ENCODE results near the gene KRTAP5-1. TPM values are rescaled to one million over a fixed set of nuclear protein-coding genes. Genes with fewer than 3 reads are reported as not detected.

KRTAP5-1 gene
- total RNA-seq, 2 donors from 2014 or later, result not detected

DNA sequence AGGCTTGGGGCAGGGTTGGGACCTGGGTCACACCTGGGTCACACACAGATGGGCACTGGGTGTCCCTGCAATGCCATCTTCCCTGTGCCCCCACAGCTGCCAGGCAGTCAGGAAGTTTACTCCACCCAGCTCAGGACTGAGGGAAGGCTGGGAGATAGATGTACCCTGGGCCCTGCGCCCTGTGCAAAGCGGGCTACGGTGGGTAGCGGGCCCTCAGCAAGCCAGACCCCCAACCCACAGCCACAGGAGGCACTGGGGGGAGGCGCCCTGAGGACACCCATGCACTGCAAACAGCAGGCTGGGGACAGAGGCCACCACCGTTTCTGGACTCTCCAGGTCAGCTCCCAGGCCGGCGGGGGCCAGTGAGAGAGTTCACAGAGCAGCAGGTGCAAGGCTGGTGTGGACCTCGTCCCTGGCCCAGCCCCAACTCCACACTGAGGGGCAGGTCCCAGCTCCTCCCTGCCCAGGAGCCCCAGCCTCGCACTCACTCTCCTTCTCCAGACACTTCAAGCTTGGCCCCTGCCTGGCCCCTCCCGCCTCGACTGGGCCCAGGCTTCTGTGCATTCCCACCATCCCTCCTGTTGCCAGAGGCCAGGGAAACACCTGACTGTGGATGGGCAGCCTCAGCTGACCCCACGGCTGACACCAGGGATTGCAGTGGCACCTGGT is 17.9 kb downstream of the KRTAP5-1 start:
- TF ChIP-seq, protein P1, sequence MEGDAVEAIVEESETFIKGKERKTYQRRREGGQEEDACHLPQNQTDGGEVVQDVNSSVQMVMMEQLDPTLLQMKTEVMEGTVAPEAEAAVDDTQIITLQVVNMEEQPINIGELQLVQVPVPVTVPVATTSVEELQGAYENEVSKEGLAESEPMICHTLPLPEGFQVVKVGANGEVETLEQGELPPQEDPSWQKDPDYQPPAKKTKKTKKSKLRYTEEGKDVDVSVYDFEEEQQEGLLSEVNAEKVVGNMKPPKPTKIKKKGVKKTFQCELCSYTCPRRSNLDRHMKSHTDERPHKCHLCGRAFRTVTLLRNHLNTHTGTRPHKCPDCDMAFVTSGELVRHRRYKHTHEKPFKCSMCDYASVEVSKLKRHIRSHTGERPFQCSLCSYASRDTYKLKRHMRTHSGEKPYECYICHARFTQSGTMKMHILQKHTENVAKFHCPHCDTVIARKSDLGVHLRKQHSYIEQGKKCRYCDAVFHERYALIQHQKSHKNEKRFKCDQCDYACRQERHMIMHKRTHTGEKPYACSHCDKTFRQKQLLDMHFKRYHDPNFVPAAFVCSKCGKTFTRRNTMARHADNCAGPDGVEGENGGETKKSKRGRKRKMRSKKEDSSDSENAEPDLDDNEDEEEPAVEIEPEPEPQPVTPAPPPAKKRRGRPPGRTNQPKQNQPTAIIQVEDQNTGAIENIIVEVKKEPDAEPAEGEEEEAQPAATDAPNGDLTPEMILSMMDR (IDR thresholded peaks at IDR 0.05), result no peak
- DNase-seq (ENCODE audit: low spot score), result no peak
- no peaks in the 10 kb centered on the region for H3K9me3 ChIP-seq
- H3K27ac ChIP-seq, result peak overlapping the region in 1 of 2 donors; percentile 53
- H3K36me3 ChIP-seq, result peaks cover 22% of the 10 kb centered on the region
- H3K4me3 ChIP-seq, result no peak overlapping the region
- H3K4me1 ChIP-seq, result peaks cover 0 to 63% of the 10 kb centered on the region in 2 donors
- H3K27me3 ChIP-seq, result no peaks in the 10 kb centered on the region

DNA sequence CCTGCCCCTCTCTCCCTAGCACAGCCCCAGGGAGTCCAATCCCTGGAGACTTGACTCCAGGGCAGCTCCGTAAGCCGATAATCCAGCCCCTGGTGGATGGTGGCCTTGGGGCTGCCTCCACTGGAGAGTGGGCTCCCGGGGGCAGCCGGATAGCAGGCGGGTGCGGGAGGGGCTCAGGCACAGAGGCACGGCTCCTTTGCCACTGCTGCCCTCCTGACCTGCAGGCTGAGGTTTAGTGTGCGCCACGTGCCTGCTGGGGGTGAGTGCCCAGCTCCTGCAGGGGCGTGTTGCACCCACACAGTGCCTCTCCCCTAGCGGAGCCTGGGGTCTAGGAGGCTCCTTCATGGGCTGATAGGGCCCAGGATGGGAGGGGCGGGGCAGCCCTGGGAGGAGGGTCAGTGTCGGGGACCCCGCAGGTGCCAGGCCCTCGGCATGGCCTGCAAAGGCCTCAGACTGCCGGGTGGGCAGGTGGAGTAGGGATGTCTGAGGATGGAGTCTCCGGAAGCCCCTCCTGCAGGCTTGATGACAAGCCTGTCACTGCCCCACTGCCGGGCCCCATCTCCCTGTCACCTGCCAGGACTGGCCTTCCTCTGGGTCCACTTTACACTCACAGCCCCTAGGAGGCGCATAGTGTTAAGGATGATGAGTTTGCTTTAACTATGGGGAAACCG is 18.6 kb downstream of the KRTAP5-1 start:
- Histone ChIP-seq H3K9me3 (no peaks in the 10 kb centered on the region), H3K4me3 (no peak overlapping the region), H3K27me3 (no peaks in the 10 kb centered on the region), H3K27ac (peak overlapping the region in 1 of 2 donors; percentile 8), H3K4me1 (peaks cover 0 to 63% of the 10 kb centered on the region in 2 donors), H3K36me3 (peaks cover 29% of the 10 kb centered on the region)
- TF ChIP-seq, protein P1 (IDR thresholded peaks at IDR 0.05), result no peak
- DNase-seq (ENCODE audit: low spot score), result no peak

DNA sequence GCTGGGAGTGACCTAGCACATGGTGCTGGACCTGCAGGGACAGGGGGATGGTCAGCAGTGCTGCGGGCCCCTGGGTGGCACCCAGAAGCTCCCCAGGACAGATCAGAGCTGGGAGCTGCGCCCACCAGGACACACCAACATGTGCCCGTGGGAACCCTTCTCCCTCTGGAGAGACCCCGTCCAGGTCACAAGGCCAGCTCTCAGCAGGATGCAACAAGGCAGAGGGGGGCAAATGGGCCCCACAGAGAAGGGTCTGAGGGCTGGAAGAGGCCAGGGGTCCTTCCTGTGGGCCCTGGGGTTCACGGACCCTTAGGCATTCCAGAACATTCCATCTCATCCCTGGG is 19.2 kb downstream of the KRTAP5-1 start:
- Histone ChIP-seq H3K4me3 (no peak overlapping the region), H3K4me1 (peaks cover 0 to 57% of the 10 kb centered on the region in 2 donors), H3K9me3 (no peaks in the 10 kb centered on the region), H3K27me3 (no peaks in the 10 kb centered on the region), H3K27ac (peak overlapping the region in 1 of 2 donors; percentile 69), H3K36me3 (peaks cover 35% of the 10 kb centered on the region)
- no peak for DNase-seq (ENCODE audit: low spot score)
- TF ChIP-seq, protein P1 (IDR thresholded peaks at IDR 0.05), result no peak

DNA sequence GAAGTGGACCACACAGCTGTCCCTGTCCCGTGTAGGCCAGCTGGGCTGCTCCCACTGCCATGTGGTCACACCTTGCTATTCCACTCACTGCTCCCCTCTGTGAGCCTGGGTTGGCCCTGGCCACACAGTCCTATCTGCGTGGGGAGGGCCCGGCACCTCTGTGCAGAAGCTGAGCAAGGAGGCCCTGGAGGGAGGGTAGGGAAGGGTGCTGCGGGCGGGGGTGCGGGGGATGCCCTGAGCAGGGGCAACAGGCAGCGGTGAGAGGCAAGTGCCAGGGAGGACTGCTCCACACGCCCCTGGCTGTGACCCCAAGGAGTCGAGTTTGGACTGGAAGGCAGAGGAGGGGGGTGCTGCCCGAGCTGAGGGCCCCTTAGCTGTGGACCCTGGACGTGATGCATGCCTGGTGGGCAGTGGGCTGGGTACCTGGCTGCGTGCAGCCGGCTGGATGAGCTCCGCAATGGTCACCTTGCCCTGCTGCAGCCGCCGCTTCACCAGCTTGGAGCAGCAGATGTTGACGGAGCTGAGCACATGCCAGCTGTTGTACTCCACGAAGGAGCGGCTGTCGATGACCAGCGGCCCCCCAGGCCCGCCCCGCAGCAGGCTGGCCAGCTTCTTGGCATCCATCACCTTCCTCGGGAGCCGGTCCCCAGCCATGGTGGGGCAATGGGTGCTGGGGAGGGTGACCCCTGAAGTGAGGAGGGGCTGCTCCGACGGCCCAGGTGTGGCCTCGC is 19.7 kb downstream of the KRTAP5-1 start:
- no peak overlapping the region for H3K4me3 ChIP-seq
- no peak for DNase-seq (ENCODE audit: low spot score)
- H3K27me3 ChIP-seq, result no peaks in the 10 kb centered on the region
- TF ChIP-seq, protein P1 (IDR thresholded peaks at IDR 0.05), result no peak
- H3K36me3 ChIP-seq, result peaks cover 41% of the 10 kb centered on the region
- no peaks in the 10 kb centered on the region for H3K9me3 ChIP-seq
- H3K4me1 ChIP-seq, result peaks cover 0 to 56% of the 10 kb centered on the region in 2 donors
- H3K27ac ChIP-seq, result peak overlapping the region; percentile 60 to 69

DNA sequence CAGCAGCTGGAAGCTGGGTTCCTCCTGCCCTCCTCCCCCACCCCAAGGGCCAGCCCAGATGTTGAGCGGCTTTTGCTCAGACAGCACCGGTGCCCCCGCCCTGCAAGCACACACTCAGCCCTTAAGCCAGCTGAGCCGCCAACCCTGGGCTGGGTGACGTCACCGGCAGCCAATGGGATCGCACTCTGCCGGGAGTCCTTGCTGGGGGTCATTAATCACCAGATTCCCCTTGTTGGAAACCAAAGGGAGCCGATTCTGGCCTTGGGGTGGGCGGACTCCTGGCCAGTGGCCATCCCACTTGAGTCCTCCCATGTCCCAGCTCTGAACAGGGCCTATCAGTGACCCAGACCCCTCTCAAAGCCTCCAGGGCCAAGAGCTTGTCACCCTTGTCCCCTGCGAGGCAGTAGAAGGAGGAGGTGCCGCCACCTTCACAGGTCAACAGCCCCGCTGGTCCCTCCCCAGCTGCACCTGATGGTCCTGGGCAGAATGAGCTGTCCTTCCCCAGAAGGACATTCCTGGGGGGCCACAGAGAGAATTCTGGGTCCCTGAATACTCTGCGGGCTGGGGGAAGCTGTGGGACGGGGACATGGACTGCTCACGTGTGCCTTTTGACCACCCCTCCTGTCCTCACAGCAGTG is 20.4 kb downstream of the KRTAP5-1 start:
- no peaks in the 10 kb centered on the region for H3K27me3 ChIP-seq
- peak; percentile 84 for DNase-seq (ENCODE audit: low spot score)
- TF ChIP-seq, protein P1 (IDR thresholded peaks at IDR 0.05), result no peak
- no peaks in the 10 kb centered on the region for H3K9me3 ChIP-seq
- peak overlapping the region; percentile 60 to 69 for H3K27ac ChIP-seq
- H3K4me3 ChIP-seq, result no peak overlapping the region
- H3K4me1 ChIP-seq, result peaks cover 0 to 56% of the 10 kb centered on the region in 2 donors
- peaks cover 43% of the 10 kb centered on the region for H3K36me3 ChIP-seq
